ENCODE measurements around the gene ZNF197.
"Not testable (repeated sequence)": the region's sequence is repeated elsewhere in the genome, so short reads cannot be mapped to it uniquely, and the experiment has no call there.

The ZNF197 gene

DNA sequence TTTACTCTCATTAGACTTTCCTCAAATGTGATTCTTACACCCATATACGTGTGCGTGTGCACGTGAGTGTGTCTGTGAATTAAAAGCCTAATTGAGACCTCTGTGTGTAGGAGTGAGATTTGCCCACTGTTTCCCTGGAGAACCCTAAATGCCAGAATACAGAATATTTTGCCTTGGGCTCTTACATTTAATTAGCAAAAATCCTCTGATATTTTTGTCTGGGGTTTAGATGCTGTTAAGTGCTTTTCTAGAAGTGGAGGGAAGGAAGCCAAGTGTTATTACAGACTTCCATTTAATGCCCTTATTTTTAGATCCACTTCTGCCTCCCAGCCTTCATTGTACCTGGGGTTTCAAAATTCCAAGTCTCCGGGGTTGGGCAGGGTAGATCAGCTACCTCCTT lies 41.5 kb downstream of the ZNF197 start:
- no peak for DNase-seq

DNA sequence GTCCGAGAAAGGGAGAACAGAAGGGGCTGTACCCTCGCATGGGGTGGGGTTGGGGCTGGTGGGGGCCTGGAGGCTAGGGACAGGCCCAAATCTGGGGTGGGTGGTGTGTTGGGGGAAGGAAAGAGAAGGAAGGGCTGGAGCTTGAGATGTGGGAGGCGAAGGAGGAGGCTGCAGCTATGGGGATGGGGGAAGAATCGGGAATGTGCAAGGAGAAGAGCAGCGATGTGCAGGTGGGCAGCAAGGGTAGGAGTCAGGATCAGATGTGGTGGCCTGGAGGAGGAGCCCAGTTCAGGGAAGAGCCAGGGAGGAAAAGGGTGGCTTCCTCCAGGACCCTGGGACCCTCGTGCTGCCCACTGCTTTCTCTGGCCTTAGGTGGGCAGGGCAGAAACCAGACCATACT lies 44.9 kb downstream of the ZNF197 start:
- DNase-seq = no peak

DNA sequence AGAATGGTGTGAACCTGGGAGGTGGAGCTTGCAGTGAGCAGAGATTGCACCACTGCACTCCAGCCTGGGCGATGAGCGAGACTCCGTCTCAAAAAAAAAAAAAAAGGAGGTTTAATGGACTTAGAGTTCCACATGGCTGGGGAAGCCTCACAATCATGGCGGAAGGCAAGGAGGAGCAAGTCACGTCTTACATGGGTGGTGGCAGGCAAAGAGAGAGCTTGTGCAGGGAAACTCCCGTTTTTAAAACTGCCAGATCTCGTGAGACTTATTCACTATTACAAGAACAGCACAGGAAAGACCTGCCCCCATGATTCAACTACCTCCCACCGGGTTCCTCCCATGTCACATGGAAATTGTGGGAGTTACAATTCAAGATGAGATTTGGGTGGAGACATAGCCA lies 48.6 kb downstream of the ZNF197 start:
- not testable (repeated sequence) for DNase-seq

DNA sequence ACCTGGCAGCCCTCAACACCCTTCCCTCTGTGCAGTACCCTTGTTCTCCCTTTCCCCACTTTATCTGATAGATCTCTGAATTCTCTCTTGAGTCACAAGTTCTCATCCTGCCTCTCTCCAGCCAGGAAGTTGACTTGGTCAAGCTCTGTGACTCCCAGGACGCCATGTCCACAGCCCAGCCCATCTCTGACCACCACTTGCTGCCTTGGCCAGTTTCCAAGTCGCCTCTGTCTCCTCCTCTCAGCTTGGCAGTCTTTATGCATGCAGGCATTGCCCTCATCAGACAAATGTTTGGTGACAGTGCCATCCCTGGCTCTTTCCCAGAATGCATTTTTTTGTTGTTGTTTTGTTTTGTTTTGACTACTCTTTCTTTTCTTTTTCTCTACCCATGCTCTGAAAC lies 49.4 kb downstream of the ZNF197 start:
- no peak for DNase-seq

DNA sequence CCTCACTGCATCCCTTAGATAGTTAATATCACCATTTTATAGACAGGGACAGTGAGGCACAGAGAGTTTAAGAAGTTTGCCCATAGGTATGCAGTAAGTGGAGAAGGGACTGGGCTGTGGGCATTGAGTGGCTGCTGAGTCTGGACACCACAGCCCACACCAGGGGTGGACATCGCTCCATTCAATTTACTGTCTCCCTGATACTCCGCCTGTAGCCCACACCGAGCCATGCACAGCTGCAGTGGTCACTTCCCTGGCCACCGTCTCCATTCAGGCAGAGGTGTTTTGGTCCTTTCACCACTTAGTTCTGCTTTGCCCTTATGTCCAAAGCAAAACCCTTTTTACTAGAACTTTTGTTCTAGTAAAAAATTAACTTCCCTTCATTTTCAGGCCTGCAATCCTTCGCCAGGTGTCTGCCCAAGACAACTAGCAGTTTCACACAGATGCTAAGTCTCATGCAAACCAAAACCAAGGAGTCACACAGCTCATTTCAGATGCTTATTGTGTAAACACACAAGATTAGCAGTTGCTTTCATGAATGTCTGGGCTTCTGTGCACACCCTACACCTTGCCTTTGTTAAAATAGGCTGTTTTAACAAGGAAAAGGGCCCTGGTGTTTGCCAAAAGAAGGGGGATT lies 53.8 kb downstream of the ZNF197 start:
- no peak for DNase-seq

DNA sequence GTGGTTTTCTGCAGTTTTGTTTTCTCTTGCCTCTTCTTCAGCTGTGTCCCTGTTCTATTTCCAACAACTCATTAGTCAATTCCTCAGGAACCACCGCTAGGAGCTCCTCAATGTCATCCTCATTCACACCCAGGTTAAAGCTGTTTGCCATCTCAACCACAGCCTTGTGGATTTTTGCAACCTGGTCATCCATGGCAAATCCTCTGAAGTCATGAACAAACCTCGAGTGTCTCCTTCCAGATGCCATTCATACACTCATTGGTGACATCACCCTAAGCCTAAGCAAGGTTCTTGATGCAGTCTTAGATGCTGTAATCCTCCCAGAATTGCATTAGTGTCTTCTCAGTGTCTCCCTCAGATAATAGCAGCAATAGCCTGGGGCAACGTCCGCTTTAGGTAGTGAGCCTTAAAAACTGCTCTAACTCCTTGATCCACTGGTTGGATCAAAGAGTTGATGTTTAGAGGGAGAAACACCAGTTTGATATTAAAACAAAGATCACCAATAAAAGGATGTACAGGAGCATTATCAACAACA lies 56.2 kb downstream of the ZNF197 start:
- no peak for DNase-seq

DNA sequence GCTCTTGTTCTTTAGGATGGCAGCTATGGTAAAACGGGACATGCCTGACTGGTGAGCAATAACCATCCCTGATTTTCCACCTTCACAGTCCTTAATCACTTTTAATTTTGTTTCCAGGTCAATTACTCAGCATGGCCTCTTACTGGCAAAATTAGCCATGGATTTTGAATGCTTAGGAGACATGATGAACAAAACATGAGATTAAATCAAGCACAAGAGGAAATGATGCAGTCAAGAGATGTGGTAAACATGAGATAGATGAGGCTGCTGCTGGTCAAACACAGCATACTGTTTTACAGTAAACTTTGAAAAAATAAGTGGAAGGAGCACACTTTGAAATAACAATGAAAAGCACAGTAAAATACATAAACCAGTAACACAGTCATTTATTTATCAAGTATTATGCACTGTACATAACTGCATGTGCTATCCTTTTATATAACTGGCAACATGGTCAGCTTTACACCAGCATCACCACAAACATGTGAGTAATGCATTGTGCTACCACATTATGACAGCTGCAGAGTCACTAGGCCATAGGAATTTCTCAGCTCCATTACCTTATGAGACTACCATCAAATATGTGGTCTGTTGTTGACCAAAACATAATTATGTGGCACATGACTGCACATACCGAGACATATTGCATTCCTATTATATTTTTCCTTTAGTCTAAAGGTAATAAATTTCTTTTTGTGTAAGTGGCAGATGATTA lies 57.5 kb downstream of the ZNF197 start:
- DNase-seq = no peak

DNA sequence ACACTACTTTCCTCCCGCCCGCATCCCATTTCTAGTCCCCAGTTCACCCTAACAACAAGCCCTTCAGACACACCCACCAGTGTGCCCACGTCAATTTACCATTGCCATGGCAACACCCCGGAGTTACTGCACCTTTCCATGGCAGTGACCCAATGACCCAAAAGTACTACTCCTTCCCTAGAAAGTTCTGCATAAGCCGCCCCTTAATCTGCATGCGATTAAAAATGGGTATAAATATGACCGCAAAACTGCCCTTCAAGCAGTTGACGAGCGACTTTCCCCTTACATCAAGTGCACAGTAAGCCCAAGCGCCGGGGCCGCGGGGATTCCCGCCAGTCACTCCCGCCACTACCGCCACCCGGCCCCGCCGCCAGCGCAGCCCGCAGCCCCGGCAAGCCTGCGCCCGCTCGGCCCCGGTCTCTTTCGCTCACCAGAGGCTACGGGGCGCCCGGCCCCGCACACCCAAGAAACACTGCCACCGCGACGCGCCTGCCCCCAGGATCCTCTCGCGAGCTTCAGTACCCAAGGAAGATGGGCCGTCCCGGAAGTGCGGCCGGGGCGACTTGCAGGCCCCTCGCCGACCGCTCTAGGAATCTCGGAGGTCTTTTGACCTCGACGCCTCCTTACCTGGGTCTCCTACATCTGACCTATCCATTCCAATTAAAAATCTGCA lies 60.4 kb downstream of the ZNF197 start:
- DNase-seq = peak; percentile 73

DNA sequence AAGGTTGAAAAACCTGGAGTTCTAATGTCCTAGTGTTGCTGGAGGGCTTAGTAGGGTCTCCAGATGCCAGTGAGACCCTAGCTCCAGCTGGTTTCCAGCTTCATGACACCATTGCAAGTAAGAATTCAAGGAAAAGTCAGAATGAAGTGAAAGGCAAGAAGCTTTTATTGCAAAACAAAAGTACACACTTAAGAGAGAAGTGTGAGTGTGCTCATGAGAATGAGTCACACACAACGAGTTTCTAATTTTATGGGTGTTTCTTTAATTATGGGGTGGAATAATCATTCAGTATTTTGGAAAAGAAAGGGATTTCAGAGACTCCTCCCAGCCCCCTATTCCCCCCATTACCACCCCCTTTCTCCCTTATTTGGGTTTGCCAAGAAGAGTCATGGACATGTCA lies 63.1 kb downstream of the ZNF197 start:
- no peak for DNase-seq
